HepG2 (cell line): ENCODE data around the gene VDR. TPM values are rescaled to one million over a fixed set of nuclear protein-coding genes. Genes with fewer than 3 reads are reported as not detected.
A peak's percentile ranks its signal among the peaks of the same experiment; 100 is the strongest.

Experiments used
- ATAC-seq: fragments of 200-7000 bp; cut with Tn5 transposase; 3 replicates; pipeline ENCODE4 v1.9.1; 2020; ENCODE audit warnings: mild to moderate bottlenecking, moderate library complexity
- BruUV-seq: library from RNA; stranded (reverse); fragments of 400-500 nt; replicated peaks from 2 replicates; lab custom pipeline; 2021; lab: Mats Ljungman, UMichigan
- CTCF ChIA-PET: fragments of 300-600 bp; formaldehyde crosslinking; extraction: SDS; loops from one replicate; lab custom pipeline; 2021; ENCODE audit warnings: low total read pairs, inconsistent platforms, low intra/inter-chr PET ratio; lab: Yijun Ruan, JAX
- POLR2A ChIA-PET: fragments of 350-600 bp; sonication (Branson Sonifier 250); formaldehyde crosslinking; loops from one replicate; lab custom pipeline; 2020; ENCODE audit warnings: antibody characterized with exemption, inconsistent platforms; lab: Yijun Ruan, JAX
- DNase-seq: peaks from one replicate; pipeline ENCODE4 v3.0.0-alpha.2; 2015; ENCODE audit warnings: low spot score
- FAIRE-seq: peaks from 3 replicates; lab custom pipeline; 2011; peaks lifted over from hg19 to GRCh38; lab: Jason Lieb, UNC
- H2AFZ ChIP-seq: one replicate; pipeline ENCODE4 v1.6.1; 2011; ENCODE audit warnings: low read length, inconsistent platforms
- H3K27ac ChIP-seq: fragments of 300-600 bp; 3 replicates; pipeline ENCODE4 v1.8.0; 2011; ENCODE audit warnings: mixed run types, mild to moderate bottlenecking, mixed read lengths, low read length, inconsistent platforms; ENCODE audit not compliant: insufficient read depth; ENCODE audit errors: extremely low read length
- H3K27me3 ChIP-seq, 2 experiments: fragments of 200-600 bp in 1 of 2; 2 replicates in 1 of 2; 3 replicates in 1 of 2; pipeline versions ENCODE4 v1.6.0 to v1.8.0; 2011; ENCODE audit warnings: low read length in 2 of 2, mild to moderate bottlenecking in 2 of 2, moderate library complexity in 2 of 2, inconsistent platforms in 1 of 2; ENCODE audit not compliant: insufficient read depth in 2 of 2, control insufficient read depth in 1 of 2
- H3K36me3 ChIP-seq, 2 experiments: fragments of 200-600 bp in 1 of 2; replicated peaks in 1 of 2; 2 replicates in 1 of 2; 3 replicates in 1 of 2; pipeline versions ENCODE4 v1.5.1 to v1.8.0; 2011; ENCODE audit warnings: low read length in 2 of 2, inconsistent platforms in 1 of 2; ENCODE audit not compliant: insufficient read depth in 2 of 2, control insufficient read depth in 1 of 2
- H3K4me1 ChIP-seq: 2 replicates; pipeline ENCODE4 v1.5.1; 2012; ENCODE audit warnings: low read length, inconsistent platforms; ENCODE audit not compliant: insufficient read depth
- H3K4me2 ChIP-seq: 2 replicates; pipeline ENCODE4 v1.6.0; 2011; ENCODE audit warnings: low read depth, low read length, inconsistent platforms
- H3K4me3 ChIP-seq, 3 experiments: fragments of 200-600 bp in 1 of 3; sonication (generic), shearing (Covaris generic) in 1 of 3; replicated peaks in 1 of 3; 2 replicates each; pipeline ENCODE4 v1.5.1; 2011 to 2016; ENCODE audit warnings: low read length in 3 of 3, inconsistent platforms in 2 of 3, low read depth in 2 of 3, mild to moderate bottlenecking in 2 of 3, control low read depth in 1 of 3, mixed read lengths in 1 of 3; ENCODE audit not compliant: insufficient read depth in 1 of 3
- H3K79me2 ChIP-seq: one replicate; pipeline ENCODE4 v1.6.1; 2011; ENCODE audit warnings: low read length, inconsistent platforms; ENCODE audit not compliant: insufficient read depth
- H3K9ac ChIP-seq: 2 replicates; pipeline ENCODE4 v1.6.0; 2011; ENCODE audit warnings: mild to moderate bottlenecking, low read depth, low read length, inconsistent platforms; ENCODE audit not compliant: insufficient read depth
- H3K9me3 ChIP-seq: 2 replicates; pipeline ENCODE4 v1.5.1; 2012; ENCODE audit warnings: mild to moderate bottlenecking, low read length
- H4K20me1 ChIP-seq: 2 replicates; pipeline ENCODE4 v1.6.0; 2011; ENCODE audit warnings: inconsistent platforms, mild to moderate bottlenecking, low read length, moderate library complexity; ENCODE audit not compliant: insufficient read depth
- ATF7 ChIP-seq, 2 experiments: fragments of 450-650 bp in 1 of 2; sonication (generic) in 1 of 2; formaldehyde crosslinking in 1 of 2; IDR thresholded peaks; 2 replicates each; pipeline versions ENCODE4 v1.4.0 to v1.6.1; 2016 to 2020; ENCODE audit warnings: antibody characterized with exemption in 1 of 2, mild to moderate bottlenecking in 1 of 2, missing genetic modification reagents in 1 of 2
- ELF1 ChIP-seq: sonication (generic); formaldehyde crosslinking; IDR thresholded peaks from 2 replicates; pipeline ENCODE4 v1.4.0; 2020; ENCODE audit warnings: missing genetic modification reagents
- JARID2 ChIP-seq: sonication (generic); formaldehyde crosslinking; IDR thresholded peaks from 2 replicates; pipeline ENCODE4 v1.8.1; 2023; ENCODE audit warnings: missing genetic modification reagents, inconsistent platforms; ENCODE audit not compliant: insufficient replicate concordance
- LCORL ChIP-seq, 2 experiments: fragments of 450-650 bp in 1 of 2; sonication (generic) in 1 of 2; formaldehyde crosslinking in 1 of 2; IDR thresholded peaks; 2 replicates each; pipeline versions ENCODE4 v1.5.0 to v1.6.1; 2017 to 2020; ENCODE audit warnings: antibody characterized with exemption in 1 of 2, missing genetic modification reagents in 1 of 2
- ZNF281 ChIP-seq: sonication (generic); formaldehyde crosslinking; IDR thresholded peaks from 2 replicates; pipeline ENCODE4 v1.4.0; 2020; ENCODE audit warnings: missing genetic modification reagents, borderline replicate concordance
- ZNF362 ChIP-seq: sonication (generic); formaldehyde crosslinking; IDR thresholded peaks from 2 replicates; pipeline ENCODE4 v1.4.0; 2020; ENCODE audit warnings: missing genetic modification reagents, mild to moderate bottlenecking, borderline replicate concordance
- ZNF547 ChIP-seq: sonication (generic); formaldehyde crosslinking; IDR thresholded peaks from 2 replicates; pipeline ENCODE4 v1.5.1; 2020; ENCODE audit warnings: mild to moderate bottlenecking, missing genetic modification reagents
- ZNF710 ChIP-seq: sonication (generic); formaldehyde crosslinking; IDR thresholded peaks from 2 replicates; pipeline ENCODE4 v1.5.0; 2020; ENCODE audit warnings: mild to moderate bottlenecking, missing genetic modification reagents, borderline replicate concordance
- WGBS: methylation state at CpG from one replicate; pipeline ENCODE4 v1.1.6; 2017; ENCODE audit warnings: low lambda C conversion rate; 5-methylcytosine and 5-hydroxymethylcytosine counted together
- in situ Hi-C: cut with HindIII; loops from 2 replicates; pipeline ENCODE4 v1.10.0; 2017; ENCODE audit warnings: low pct_unique_long_range_greater_than_20kb; ENCODE audit not compliant: extremely low pct_ligation_motif_present
- intact Hi-C: fragments of 100-400 bp; cut with micrococcal nuclease; formaldehyde crosslinking; loops from one replicate; pipeline ENCODE4 v1.10.0; 2022; ENCODE audit not compliant: unreplicated experiment
- polyA plus RNA-seq, 8 experiments: library from polyadenylated mRNA; depleted of rRNA in 3 of 8; stranded (reverse) in 7 of 8; unstranded in 1 of 8; fragments of >200 nt; fragmentation: Illumina TruSeq in 4 of 8; extraction: Trizol in 4 of 8; gene quantifications; 2 replicates each; pipeline versions ENCODE4 v1.2.1 to v1.2.3, GENCODE V29; 2011 to 2016; ENCODE audit warnings: low read depth in 4 of 8, missing spikeins in 1 of 8, mixed read lengths in 1 of 8; ENCODE audit not compliant: insufficient read depth in 1 of 8
- total RNA-seq, 5 experiments: library from RNA; depleted of rRNA; stranded (reverse); fragments of >200 nt; fragmentation: Illumina TruSeq; extraction: Trizol; gene quantifications; 2 replicates each; pipeline ENCODE4 v1.2.3, GENCODE V29; 2016; ENCODE audit warnings: low read depth in 1 of 5
- TF ChIP-seq, protein P1 (sequence below), 2 experiments: sonication (generic) in 1 of 2; formaldehyde crosslinking in 1 of 2; IDR thresholded peaks; 2 replicates each; pipeline versions ENCODE4 v1.6.1 to v1.9.0; 2014 to 2022; ENCODE audit warnings: antibody characterized with exemption in 1 of 2, borderline replicate concordance in 1 of 2, inconsistent platforms in 1 of 2, low read depth in 1 of 2, missing genetic modification reagents in 1 of 2

Gene VDR
- total and polyA plus RNA-seq, 2 of the 13 experiments (the other 11 are each of a cell fraction or from before 2014, with no cell fraction given): 0.08 to 0.33 TPM

DNA sequence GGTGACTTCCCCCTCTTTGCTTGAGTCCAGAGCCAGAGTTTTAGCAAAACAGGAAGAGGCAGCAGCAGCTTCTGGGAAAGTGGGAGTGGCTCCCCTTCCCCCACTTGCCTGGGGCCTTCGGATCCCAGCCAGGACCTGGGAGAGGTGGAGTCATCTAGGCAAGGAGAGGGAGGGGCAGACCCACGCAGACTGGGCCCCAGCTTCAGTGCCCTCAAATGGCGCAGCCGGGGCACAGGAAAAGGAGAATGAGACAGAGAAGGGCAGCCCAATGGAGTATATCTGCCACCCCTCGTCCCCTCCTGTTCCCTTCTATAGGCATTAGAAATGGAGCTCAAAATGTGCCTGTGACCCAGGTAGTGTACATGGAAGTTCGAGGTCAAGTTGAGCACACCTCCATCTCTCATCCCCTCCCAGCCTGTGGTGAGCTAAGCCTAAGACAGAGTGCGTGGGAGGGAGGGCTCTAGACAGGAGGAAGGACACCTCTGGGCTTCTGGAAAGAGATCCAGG, 75.8 kb downstream of the VDR start:
- no peak overlapping the region for H3K27ac ChIP-seq
- H3K4me3 ChIP-seq: peak overlapping the region in 2 of 3 experiments; percentile 13 to 42; a peak in 2 of 6 replicates
- DNase-seq (no peak), ATAC-seq (no peak; the same call in 2 of the 3 replicates), FAIRE-seq (no peak)
- ChIA-PET CTCF (no interaction called here), POLR2A (interaction anchor here (0.8 to 2.5 kb wide), 3 partner anchors 9 to 123 kb away, joined by 4 to 10 read pairs (median 7); partner anchors contain the start of genes HDAC7 and RPAP3)
- peaks cover 20% of the 10 kb centered on the region for H3K4me1 ChIP-seq
- peaks cover 4 to 34% of the 10 kb centered on the region in 2 experiments; a peak in 3 of 5 replicates for H3K27me3 ChIP-seq
- in situ Hi-C loops: no loop called here
- H4K20me1 ChIP-seq: no peaks in the 10 kb centered on the region
- no peaks in the 10 kb centered on the region for H3K36me3 ChIP-seq
- H2AFZ ChIP-seq: no peak overlapping the region
- H3K79me2 ChIP-seq: no peaks in the 10 kb centered on the region
- WGBS: 6% methylated on average over 7 of the region's 7 CpGs
- H3K9me3 ChIP-seq: no peaks in the 10 kb centered on the region
- intact Hi-C loops: no loop called here
- BruUV-seq: no TSS peak
- H3K9ac ChIP-seq: no peak overlapping the region
- H3K4me2 ChIP-seq: peak overlapping the region; percentile 63
- TF ChIP-seq ZNF710 (no peak), ZNF281 (peak; percentile 65; the same call in 1 of the 2 replicates), ZNF547 (CRISPR knock-in tag) (no peak), ATF7 (IDR thresholded peaks at IDR 0.05) (no peak), ATF7 (CRISPR knock-in tag; IDR thresholded peaks at IDR 0.05) (no peak), ZNF362 (CRISPR knock-in tag) (no peak), LCORL (IDR thresholded peaks at IDR 0.05) (no peak), LCORL (CRISPR knock-in tag; IDR thresholded peaks at IDR 0.05) (no peak), ELF1 (CRISPR knock-in tag) (0 out of 2 replicates have a peak, but pooled peaks have one; percentile 15), JARID2 (CRISPR knock-in tag) (no peak)
- TF ChIP-seq, protein P1, sequence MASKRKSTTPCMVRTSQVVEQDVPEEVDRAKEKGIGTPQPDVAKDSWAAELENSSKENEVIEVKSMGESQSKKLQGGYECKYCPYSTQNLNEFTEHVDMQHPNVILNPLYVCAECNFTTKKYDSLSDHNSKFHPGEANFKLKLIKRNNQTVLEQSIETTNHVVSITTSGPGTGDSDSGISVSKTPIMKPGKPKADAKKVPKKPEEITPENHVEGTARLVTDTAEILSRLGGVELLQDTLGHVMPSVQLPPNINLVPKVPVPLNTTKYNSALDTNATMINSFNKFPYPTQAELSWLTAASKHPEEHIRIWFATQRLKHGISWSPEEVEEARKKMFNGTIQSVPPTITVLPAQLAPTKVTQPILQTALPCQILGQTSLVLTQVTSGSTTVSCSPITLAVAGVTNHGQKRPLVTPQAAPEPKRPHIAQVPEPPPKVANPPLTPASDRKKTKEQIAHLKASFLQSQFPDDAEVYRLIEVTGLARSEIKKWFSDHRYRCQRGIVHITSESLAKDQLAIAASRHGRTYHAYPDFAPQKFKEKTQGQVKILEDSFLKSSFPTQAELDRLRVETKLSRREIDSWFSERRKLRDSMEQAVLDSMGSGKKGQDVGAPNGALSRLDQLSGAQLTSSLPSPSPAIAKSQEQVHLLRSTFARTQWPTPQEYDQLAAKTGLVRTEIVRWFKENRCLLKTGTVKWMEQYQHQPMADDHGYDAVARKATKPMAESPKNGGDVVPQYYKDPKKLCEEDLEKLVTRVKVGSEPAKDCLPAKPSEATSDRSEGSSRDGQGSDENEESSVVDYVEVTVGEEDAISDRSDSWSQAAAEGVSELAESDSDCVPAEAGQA (IDR thresholded peaks at IDR 0.05; ENCODE audit: low read depth): no peak
- TF ChIP-seq, protein P1 (CRISPR knock-in tag; IDR thresholded peaks at IDR 0.05; ENCODE audit: borderline replicate concordance): no peak
